ENCODE results near the gene IFITM1. TPM values are rescaled to one million over a fixed set of nuclear protein-coding genes. Genes with fewer than 3 reads are reported as not detected.
A peak's percentile ranks its signal among the peaks of the same experiment; 100 is the strongest.
"Not testable (repeated sequence)": the region's sequence is repeated elsewhere in the genome, so short reads cannot be mapped to it uniquely, and the experiment has no call there.

The IFITM1 gene
- total RNA-seq, 1 donor, result 64.4 TPM

GRCh38 chr11:362642-363442, 49.0 kb downstream of the IFITM1 start:
- H3K9me3 ChIP-seq (ENCODE audit: low read depth, low read length), result peaks cover 2% of the 10 kb centered on the region
- no peaks in the 10 kb centered on the region for H4K20me1 ChIP-seq (ENCODE audit: insufficient read depth, low read length)
- TF ChIP-seq CTCF (IDR thresholded peaks at IDR 0.05; ENCODE audit: extremely low read depth, low read depth, low read length), result no peak
- no peak overlapping the region for H3K4me2 ChIP-seq (ENCODE audit: insufficient read depth, low read length)
- peak; percentile 80 for DNase-seq (ENCODE audit: insufficient read length, low spot score, missing footprints)
- H3K27me3 ChIP-seq (ENCODE audit: insufficient read depth, low read length), result peaks cover 30% of the 10 kb centered on the region
- H3K79me2 ChIP-seq (ENCODE audit: insufficient read depth, low read length), result no peaks in the 10 kb centered on the region
- no peak overlapping the region for H3K4me3 ChIP-seq (ENCODE audit: insufficient read depth, low read length)
- no peak overlapping the region for H2AFZ ChIP-seq (ENCODE audit: low read length)
- no peaks in the 10 kb centered on the region for H3K4me1 ChIP-seq (ENCODE audit: insufficient read depth, low read length)
- H3K36me3 ChIP-seq (ENCODE audit: insufficient read depth, low read length), result no peaks in the 10 kb centered on the region
- no peak overlapping the region for H3K27ac ChIP-seq (ENCODE audit: low read depth, low read length)

- peaks cover 36% of the 10 kb centered on the region for H3K27me3 ChIP-seq (ENCODE audit: insufficient read depth, low read length)
- H3K27ac ChIP-seq (ENCODE audit: low read depth, low read length); H3K36me3 ChIP-seq (ENCODE audit: insufficient read depth, low read length); H3K79me2 ChIP-seq (ENCODE audit: insufficient read depth, low read length); H3K9me3 ChIP-seq (ENCODE audit: low read depth, low read length); H3K4me1 ChIP-seq (ENCODE audit: insufficient read depth, low read length); H4K20me1 ChIP-seq (ENCODE audit: insufficient read depth, low read length); H3K4me3 ChIP-seq (ENCODE audit: insufficient read depth, low read length); H3K4me2 ChIP-seq (ENCODE audit: insufficient read depth, low read length); H2AFZ ChIP-seq (ENCODE audit: low read length); DNase-seq (ENCODE audit: insufficient read length, low spot score, missing footprints): not testable (repeated sequence)
These were observed 49.6 kb downstream of the IFITM1 start for GRCh38 chr11:363443-363805.

DNA sequence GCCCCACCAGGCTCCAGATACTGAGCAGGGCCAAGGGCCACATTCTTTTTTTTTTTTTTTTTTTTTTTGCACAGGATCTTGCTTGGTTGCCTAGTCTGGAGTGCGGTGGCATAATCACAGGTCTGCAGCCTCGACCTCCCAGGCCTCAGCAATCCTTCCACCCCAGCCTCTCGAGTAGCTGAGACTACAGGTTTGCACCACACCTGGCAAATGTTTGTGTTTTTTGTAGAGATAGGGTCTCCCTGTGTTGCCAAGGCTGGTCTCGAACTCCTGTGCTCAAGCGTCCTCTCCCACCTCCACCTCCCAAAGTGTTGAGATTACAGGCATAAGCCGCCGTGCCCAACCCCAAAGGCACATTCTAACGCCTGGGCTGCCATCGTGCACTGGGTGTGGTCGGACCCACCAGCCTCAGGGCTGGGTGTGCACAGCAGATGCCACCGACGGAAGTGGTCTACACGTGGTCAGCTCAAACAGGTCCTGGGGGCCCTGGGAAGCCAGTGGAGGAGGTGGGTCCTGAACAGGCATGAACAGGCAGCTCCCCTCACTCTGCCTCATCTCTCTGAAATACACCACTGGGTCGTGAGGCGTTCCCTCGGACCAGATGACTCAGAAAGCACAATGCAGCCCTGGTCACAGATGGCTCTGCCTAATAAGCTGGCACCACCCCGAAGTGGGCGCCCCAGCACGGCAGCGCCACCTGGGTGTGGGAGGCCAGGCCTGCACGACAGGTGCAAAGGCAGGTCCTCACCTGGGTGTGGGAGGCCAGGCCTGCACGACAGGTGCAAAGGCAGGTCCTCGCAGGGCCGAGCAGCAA, 50.3 kb downstream of the IFITM1 start:
- no peaks in the 10 kb centered on the region for H3K4me1 ChIP-seq (ENCODE audit: insufficient read depth, low read length)
- no peak overlapping the region for H2AFZ ChIP-seq (ENCODE audit: low read length)
- peak; percentile 91 for DNase-seq (ENCODE audit: insufficient read length, low spot score, missing footprints)
- H4K20me1 ChIP-seq (ENCODE audit: insufficient read depth, low read length), result no peaks in the 10 kb centered on the region
- peaks cover 2% of the 10 kb centered on the region for H3K9me3 ChIP-seq (ENCODE audit: low read depth, low read length)
- H3K27ac ChIP-seq (ENCODE audit: low read depth, low read length), result no peak overlapping the region
- peaks cover 39% of the 10 kb centered on the region for H3K27me3 ChIP-seq (ENCODE audit: insufficient read depth, low read length)
- no peak for TF ChIP-seq CTCF (IDR thresholded peaks at IDR 0.05; ENCODE audit: extremely low read depth, low read depth, low read length)
- no peaks in the 10 kb centered on the region for H3K79me2 ChIP-seq (ENCODE audit: insufficient read depth, low read length)
- H3K36me3 ChIP-seq (ENCODE audit: insufficient read depth, low read length), result no peaks in the 10 kb centered on the region
- no peak overlapping the region for H3K4me2 ChIP-seq (ENCODE audit: insufficient read depth, low read length)
- H3K4me3 ChIP-seq (ENCODE audit: insufficient read depth, low read length), result no peak overlapping the region

Small RNA genes within 50 kb of the gene (small RNA-seq; reads per million reads assigned to genes)
- not detected for gene AC136475.6

Other genes starting within 250 kb of the IFITM1 start
- gene SCGB1C1, start 121.0 kb upstream of the IFITM1 start, total RNA-seq, result not detected in 2 replicates
- 24.6 and 25.6 TPM in 2 replicates for gene BET1L, start 106.6 kb upstream of the IFITM1 start, total RNA-seq
- 128 and 134 TPM in 2 replicates for gene RIC8A, start 106.3 kb upstream of the IFITM1 start, total RNA-seq
- gene SIRT3, start 77.7 kb upstream of the IFITM1 start, total RNA-seq, result 10.9 and 11.2 TPM in 2 replicates
- gene PSMD13, start 77.1 kb upstream of the IFITM1 start, total RNA-seq, result 110 and 117 TPM in 2 replicates
- not detected in 2 replicates for gene NLRP6, start 35.6 kb upstream of the IFITM1 start, total RNA-seq
- gene PGGHG, start 24.9 kb upstream of the IFITM1 start, total RNA-seq, result 7.7 and 8.7 TPM in 2 replicates
- not detected in 2 replicates for gene IFITM5, start 14.5 kb upstream of the IFITM1 start, total RNA-seq
- 54.5 and 105 TPM in 2 replicates for gene IFITM2, start 6.2 kb upstream of the IFITM1 start, total RNA-seq
- gene IFITM3, start 6.8 kb downstream of the IFITM1 start, total RNA-seq, result 98.4 and 116 TPM in 2 replicates
- 0.88 and 2.2 TPM in 2 replicates for gene B4GALNT4, start 55.5 kb downstream of the IFITM1 start, total RNA-seq
- gene PKP3, start 80.2 kb downstream of the IFITM1 start, total RNA-seq, result 0.88 and 2.5 TPM in 2 replicates
- gene SIGIRR, start 101.0 kb downstream of the IFITM1 start, total RNA-seq, result 10.9 and 14.5 TPM in 2 replicates
- under 0.01 TPM in 1 of 2 replicates, not detected in the other for gene ANO9, start 128.0 kb downstream of the IFITM1 start, total RNA-seq
- gene PTDSS2, start 136.2 kb downstream of the IFITM1 start, total RNA-seq, result 33.0 and 36.2 TPM in 2 replicates
- 441 and 506 TPM in 2 replicates for gene RNH1, start 193.2 kb downstream of the IFITM1 start, total RNA-seq
- 28.6 and 35.7 TPM in 2 replicates for gene HRAS, start 221.5 kb downstream of the IFITM1 start, total RNA-seq
- 0.88 and 1.1 TPM in 2 replicates for gene LRRC56, start 223.5 kb downstream of the IFITM1 start, total RNA-seq
- gene LMNTD2, start 246.7 kb downstream of the IFITM1 start, total RNA-seq, result 0.29 and 0.36 TPM in 2 replicates
- 2.4 and 6.2 TPM in 2 replicates for gene RASSF7, start 246.9 kb downstream of the IFITM1 start, total RNA-seq